Activated CD8-positive, alpha-beta memory T cell treated with anti-CD3 and anti-CD28 coated beads, Interleukin-2, amount 50 U/mL, for 24 hours (primary cell): ENCODE measurements around the gene PNMA8C.
"Not testable (repeated sequence)": the region's sequence is repeated elsewhere in the genome, so short reads cannot be mapped to it uniquely, and the experiment has no call there.

Source experiments
- DNase-seq: peaks from one replicate; pipeline ENCODE4 v3.0.0-alpha.2; 2020; ENCODE audit errors: extremely low read depth

PNMA8C gene

DNA sequence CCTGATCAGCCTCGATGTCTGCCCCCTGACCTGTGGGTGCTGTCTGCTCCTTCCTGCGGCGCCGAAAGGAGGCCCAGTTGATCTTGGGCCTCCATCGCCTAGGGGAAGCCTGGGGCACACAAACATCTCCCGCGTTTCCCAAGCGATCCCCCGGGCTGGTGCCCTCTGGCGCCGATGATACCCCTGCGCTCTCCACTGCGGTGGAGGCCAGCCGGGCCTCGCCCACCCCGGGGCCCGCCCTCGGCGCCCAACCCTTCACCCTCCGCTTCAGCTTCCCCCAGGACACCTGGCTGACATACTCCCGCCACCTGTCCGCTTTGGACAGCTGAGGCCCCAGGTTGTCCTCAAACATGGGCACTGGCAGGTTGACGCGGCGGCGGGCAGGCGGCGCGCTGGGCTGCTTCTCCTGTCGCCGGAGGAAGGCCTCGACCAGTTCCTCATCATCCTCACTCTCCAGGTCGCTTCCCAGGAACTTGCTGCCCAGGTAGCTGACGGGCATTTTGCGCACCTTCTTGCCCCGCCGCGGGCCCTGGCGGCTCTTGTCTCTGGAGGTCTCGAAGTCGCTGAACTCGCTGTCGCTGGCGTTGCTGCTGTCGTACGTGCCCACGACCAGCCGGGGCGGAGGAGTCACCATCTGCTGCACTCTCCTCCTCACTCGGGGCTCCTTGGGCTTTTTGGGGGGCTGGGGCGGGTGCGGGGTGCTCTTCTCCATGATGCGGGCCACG is 16.6 kb downstream of the PNMA8C start:
- no peak for DNase-seq

DNA sequence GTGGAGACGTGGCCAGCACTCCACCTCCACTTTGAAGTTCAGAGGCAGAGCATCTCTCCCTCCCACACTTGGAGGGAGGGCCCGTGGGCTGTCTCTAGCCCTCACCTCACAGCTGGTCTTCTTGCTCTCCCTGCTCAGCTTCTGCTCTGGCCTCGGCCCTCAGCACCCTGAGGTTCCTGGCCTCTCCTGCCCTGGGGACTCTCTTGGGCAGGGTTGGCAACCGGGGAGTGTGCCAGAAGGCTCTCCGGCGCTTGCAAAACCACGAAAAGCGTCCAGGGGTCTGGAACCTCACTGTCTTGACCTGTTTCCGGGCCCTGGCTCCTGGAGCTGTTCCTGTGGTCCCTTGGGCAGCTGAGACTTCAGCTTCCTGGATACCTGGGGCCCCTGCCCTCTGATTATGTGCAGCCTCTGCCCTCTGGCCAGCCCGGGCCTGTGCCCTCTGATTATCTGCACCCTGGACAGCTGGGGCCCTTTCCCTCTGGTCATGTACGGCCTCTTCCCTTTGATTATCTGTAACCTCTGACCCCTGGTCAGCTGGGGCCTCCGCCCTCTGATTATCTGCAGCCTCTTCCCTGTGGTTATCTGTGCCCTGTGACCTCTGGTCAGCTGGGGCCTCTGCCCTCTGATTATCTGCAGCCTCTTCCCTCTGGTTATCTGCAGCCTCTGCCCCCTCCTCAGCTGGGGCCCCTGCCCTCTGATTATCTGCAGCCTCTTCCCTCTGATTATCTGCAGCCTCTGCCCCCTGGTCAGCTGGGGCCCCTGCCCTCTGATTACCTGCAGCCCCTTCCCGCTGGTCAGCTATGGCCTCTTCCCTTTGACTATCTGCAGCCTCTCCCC is 17.4 kb downstream of the PNMA8C start:
- DNase-seq = no peak

DNA sequence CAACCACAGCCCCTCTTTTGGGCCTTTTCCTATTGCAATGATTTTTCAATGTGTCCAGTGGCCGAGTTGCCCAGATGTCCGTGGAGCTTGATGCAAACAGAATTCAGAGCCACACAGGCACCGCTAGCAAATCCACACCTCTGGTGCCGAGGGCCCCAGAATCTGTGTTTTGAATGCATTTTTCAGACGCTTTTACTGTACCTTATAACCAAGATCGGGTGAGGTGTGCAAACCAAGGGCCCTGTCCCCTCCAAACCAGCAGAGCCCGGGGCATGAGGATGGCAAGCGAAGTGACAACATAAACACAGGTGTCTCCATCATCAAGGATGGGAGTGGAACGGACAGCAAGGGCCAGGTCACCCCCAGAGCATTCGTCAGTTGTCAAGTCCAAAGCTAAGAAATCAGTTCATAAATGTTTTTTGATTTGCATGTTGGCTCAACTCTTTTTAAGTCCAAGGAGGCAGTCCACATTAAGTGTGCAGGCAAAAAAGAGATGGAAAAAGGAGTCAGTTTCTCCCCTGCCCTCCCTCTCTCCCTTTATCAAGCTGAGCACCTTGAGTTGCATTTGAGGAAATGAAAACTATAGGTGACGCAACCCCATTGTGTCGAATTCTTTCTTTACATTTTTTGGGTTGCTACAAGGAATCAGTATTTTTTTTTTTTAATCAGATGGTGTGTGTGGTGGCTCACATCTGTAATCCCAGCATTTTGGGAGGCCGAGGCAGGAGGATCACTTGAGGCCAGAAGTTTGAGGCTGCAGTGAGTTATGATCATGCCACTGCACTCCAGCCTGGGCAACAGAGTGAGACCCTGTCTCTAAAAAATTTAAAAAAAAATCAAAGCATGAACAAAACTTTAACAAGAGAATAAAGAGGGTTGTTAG is 18.3 kb downstream of the PNMA8C start:
- DNase-seq = no peak

DNA sequence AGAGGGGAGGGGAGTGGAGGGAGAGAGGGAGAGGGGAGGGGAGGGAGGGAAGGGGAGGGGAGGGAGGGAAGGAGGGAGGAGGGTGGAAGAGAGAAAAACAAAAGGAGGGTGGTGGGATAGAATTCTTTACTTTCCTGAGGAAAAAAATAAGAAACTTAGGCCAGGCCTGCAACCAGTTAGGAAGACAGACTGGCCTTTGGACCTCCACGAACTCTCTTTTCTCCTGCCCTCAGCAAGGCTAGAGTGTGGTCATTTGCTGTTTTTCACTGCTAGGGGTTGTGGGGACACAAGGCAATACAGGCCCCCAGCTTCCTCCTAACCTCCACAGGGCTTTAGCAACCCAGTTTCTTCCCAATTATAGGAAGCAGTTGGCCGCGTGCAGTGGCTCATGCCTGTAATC is 19.5 kb downstream of the PNMA8C start:
- no peak for DNase-seq

DNA sequence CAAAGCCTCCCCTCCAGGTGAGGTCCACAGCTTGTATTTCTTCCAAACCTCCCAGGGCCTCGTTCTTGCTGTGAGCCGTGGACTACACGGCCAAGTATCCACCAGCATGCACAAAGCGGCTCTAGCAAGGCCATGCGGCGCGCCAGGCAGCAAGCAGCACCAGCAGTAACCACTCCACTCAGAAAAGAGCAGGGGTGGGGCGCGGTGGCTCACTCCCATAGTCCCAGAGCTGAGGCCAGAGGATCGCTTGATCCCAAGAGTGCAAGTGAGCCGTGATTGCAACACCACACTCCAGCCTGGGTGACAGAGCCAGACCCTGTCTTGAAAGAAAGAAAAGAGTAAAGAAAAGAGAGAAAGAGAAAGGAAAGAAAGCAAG is 20.1 kb downstream of the PNMA8C start:
- DNase-seq = no peak

DNA sequence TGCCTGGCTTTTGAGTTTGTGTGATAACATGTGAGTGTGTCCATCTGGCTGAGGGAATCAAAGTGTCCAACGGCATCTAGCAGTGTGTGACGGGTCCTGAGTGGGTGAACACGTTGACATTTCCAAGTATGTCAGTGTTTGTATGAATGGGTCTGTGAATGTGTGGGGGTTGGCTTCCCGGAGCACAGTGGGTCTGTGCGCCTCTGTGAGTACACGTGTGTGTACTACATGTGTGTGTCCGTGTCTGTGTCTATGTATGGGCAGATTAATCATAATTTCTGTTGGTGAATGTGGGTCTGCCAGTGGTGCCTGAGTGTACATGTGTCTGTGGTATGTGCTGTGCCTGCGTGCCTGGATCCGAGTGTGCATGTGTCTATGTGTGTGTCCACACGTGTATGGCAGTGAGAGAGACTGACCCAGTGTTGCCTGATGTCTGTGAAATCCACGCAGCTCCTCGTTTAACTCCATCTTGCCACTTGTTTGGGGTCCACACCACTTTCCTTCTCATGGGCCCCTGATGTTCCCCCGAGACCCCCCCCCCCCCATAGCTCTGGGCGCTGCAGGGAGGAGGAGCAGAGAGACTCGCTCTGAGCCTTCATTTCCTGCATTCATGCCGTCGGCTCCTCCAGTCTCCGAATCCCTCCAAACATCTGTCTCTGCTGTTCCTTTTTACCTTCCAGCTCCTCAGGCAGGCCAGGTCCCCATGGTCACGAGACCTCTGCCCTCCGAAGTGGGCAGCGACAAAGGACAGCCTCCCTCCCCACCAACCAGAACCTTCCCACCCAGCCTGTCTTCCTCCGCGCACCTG is 20.7 kb downstream of the PNMA8C start:
- no peak for DNase-seq

DNA sequence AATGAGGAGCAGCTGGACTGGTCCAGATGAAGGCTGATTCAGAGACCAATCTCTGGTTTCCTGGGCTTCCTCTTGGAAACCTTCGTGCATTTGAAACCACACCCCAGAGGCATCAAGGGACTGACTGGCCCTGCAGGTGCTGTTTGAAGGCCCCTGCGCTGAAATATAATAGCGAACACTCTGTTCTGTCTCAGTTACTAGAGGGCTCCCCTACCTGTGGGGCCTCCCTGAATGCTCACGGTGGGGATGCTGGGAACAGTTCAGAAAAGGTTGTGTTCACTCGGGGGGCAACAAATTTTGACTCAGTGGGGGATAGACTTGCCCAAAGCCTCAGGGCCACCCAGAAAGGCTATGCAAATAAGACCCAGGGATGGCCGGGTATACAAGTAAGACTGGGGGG is 21.8 kb downstream of the PNMA8C start:
- no peak for DNase-seq

DNA sequence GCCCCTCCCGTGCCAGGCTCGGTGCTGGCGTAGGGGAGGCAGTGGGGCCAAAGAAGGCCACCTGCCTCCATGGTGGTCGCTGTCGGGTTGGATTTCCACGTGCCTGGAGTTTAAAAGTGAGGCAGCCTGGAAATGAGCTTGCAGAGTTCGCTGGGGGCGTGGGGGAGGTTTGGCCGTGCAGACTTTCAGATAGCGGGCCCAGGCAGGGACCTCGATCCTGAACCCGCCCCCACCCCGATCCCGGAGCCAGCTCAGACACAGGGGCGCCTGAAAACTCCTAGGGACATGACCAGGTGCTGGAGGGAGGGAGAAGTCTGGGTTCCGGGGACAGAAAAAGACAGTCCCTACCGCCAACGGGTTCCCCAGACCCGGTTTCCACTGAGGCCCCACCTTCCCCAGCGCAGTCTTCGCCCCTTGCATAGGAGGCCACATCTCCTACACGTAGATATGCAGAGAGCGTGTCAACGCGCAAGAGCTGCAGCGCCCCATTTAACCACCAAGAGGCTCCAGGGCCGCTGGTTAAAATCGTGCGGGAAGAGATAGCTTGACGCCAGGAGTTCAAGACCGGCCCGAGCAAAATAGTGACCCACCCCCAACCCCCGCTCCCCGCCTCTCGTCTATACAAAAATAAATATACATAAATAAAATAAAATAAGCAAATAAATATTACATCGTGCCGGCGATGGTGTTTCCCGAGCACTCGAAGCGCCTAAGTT is 23.8 kb downstream of the PNMA8C start:
- DNase-seq = no peak

DNA sequence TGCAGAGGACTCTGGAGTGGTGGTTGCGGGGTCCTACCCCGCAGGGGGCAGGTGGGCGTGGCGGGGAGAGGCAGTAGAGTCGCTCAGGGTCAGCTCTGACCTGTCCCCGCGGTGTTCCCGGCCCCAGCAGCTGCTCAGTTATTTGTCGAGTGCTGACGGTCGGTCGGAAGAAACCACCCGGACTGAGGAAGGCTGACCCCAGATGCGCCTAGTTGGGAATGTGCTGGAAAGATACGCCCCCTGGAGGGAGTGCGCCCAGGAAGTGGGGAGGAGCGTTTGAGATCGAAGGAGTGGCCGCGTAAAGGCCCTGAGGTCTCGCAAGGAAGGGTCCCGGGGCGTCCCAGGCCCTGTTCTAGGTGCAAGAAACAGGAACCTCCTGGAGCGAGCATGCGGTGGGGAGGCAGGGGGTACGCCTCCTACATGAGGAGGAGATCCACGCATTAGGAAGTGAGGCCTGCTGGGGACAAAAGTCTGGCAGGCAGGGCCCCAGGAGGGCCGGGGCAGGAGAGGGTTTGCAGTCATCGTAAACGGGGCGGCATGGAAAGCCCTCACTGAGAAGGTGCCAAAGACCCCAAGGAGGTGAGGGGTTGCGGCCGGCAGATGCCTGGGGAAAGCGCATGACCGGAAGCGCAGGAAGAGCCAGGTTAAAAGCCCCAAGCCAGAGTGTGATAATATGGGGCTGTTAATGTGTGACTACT is 24.5 kb downstream of the PNMA8C start:
- no peak for DNase-seq

DNA sequence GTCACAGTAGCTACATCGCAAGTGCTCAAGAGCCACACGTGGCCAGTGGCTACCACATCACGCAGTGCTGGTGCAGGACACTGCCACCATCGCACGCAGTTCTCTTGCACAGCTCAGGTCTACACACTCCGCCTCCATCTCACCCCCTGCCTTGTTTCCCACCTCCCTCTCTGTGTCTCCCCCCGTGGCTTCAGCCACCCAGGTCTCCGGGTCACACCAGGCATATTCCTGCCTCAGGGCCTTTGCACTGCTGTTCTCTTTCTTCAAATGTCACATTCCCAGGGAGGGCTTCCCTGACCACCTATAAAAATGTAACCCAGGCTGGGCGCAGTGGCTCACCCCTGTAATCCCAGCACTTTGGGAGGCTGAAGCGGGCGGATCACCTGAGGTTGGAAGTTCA is 26.0 kb downstream of the PNMA8C start:
- no peak for DNase-seq

DNA sequence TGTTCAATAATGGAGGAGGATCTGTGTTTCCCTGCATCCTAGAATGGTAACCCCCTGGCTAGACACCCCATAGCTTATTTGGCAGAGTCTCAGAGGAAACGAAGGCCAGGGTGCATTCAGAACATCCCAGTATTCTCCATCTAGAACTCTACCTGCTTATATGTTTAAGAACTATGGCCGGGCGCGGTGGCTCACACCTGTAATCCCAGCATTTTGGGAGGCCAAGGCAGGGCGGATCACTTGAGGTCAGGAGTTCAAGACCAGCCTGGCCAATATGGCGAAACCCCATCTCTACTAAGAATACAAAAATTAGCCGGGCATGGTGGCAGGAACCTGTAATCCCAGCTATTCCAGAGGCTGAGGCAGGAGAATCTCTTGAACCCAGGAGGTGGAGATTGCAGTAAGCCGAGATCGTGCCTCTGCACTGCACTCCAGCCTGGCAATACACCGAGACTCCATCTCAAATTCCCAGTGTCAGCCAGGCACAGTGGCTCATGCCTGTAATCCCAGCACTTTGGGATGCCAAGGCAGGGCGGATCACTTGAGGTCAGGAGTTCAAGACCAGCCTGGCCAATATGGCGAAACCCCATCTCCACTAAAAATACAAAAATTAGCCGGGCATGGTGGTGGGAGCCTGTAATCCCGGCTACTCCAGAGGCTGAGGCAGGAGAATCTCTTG is 30.8 kb downstream of the PNMA8C start:
- not testable (repeated sequence) for DNase-seq

DNA sequence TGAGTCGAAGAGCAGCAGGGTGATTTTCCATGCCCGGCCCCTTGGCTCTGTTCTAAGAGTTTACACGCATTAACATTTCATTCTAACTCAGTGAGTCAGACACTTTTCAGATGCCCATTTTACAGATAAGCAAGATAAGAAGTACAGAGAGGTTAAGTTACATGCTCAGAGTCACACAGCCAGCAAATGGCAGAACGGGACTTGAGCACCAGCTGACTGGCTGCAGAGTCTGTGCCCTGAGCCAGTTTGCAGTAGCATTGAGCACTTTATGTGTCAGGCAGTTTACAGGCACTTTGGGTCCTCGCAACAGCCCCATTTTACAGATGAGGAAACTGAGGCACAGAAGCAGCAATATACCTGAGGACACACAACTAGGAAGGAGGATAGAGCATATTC is 34.3 kb downstream of the PNMA8C start:
- no peak for DNase-seq

DNA sequence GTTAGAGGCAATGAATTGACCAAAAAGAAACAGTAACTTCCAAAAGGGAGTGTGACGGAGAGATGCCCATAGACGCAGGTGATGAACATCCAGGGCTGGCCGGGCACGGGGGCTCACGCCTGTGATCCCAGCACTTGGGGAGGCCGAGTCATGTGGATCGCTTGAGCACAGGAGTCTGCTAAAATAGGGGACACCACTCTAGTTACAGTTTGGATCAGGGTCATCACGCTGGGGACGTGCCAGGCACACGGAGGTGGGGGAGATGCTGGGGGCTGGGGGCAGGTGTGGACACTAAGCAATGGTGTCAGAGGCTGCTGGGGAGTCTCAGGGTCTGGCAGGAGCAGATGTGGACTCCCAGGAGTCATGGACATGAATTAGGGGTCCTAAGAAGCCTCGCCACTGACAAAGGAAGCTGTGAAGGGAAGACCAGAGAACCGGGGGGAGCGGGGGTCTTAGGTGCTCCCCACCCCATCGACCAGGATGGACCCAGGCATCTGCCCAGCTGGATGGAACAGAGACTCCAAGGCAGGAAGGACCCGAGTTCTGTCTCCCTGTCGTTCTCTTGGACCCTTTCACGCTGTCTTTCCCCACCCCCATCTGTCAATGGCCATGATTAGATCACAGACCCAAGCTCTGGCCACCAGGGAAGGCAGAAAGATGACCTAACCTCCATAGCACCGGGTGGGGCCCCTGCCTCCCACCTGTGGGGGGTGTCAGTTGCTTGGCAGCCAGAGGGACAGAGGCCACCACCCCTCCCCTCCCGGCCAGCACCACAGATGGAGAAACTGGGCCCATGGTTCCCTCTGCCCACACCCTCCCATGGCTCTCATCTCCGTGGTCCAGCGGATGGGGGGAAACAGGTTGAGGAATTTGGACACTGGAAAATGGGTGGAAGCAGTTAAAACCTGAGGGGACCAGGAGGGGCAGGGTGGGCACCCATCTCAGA is 35.0 kb downstream of the PNMA8C start:
- DNase-seq = no peak

DNA sequence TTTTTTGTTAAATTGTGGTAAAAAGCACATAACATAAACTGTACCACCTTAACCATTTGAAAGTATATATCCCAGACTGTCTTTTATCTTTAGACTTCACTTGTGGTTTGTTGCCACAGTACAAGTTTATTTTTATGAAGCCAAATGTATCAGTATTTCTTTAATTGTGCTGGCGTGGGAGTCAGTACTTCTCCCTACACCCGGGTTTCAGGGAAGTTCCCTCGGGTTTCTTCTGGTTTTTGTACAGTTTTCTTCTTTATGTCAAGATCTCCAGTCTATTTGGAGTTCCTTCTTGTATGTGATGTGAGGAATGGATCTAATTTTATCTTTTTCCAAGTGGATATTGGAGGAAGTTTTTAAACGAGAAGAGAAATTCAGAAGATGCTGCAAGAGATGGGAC is 35.9 kb downstream of the PNMA8C start:
- DNase-seq = no peak

DNA sequence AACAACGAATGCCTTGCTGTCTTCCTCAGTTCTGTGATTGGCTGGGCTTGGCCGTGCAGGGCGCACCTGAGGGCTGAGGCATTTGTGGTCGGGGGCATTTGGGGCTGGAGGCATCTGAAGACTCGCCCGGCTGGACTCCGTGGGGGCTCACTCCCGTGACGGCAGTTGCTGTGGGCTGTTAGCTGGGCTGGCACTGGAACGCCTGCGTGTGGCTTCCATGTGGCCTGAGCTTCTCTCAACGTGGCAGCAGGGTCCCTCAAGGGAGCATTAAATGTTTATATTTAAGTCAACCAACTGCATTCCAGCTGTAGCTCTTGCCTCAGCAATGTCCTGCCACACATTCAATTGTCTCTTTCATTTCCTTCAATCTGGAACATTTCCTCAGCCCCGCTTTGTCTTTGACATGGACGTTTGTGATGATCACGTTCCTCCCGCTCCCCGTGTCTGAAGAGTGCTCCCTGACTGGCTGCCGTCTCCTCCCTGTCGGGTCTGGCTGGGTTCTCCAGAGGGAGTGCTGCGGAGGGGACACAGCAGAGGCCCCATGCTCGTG is 36.4 kb downstream of the PNMA8C start:
- no peak for DNase-seq

DNA sequence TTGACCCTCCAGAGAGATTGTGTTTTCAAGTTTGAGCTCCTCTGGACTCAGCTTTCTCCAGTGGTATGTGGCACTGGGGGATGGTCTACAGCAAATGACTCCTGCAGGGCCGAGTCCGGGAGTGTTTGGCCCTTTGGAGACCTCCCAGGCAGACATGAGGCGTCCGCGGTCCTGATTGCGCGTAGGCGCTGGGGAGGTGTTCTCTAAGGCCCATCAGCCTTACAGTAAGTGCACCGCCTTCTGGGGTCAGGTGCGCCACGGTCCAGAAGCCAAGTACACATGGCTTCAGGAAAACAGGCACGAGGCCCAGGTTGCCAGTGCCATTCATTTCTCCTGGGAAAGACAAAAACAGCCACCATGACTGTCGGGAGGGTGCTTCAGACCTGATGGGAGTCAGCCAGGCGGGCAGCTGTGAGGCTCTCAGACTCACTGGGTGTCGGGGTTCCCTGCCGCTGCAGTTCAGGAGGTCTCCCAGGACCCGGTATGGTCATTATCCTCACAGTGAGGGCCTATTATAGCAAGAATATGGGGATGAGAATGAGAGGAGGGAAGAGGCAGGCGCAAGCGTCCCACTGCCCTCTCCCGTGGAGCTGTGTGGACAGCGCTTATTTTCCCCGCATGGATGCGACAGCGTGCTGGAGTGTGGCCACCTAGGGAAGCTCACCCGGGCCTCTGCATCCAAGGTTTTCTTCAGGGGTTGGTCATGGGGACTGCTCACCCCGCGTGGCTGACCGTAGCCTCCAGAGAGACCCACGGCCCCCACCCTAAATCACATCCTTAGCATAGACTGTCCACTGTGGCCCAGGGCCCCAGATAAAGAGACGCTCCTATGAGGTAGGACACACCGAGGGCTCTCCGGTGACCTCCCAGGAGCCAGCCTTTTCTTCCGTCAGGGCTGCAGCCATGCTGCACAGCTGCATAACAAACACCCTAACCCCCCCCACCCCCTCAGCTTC is 37.2 kb downstream of the PNMA8C start:
- no peak for DNase-seq

DNA sequence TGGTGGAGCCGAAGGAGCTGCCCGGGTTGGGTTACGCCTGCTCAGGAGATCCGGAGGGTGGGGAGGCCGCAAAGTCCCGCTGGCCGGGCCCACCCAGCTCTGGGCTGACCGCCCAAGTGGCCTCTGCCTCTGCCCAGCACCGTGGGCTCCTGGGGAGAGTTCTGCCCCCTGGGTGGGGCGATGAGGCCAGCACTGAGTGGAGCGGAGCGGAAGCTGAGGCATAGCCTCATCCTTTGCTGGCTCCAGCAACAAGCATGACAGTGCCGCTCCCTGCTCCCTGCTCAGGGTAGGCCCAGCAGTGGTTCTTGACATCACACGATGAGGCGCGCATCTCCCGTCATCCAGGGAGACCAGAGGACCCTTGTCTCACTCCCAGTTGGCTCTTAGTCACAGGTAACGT is 37.9 kb downstream of the PNMA8C start:
- no peak for DNase-seq
